ENCODE data around the gene VPS41. TPM values are rescaled to one million over a fixed set of nuclear protein-coding genes. Genes with fewer than 3 reads are reported as not detected.

VPS41 gene
- total and polyA plus RNA-seq, 2 of the 13 experiments (the other 11 are each of a cell fraction or from before 2014, with no cell fraction given) = 12.1 to 43.4 TPM

GRCh38 chr7:38673795-38674194, 235.2 kb downstream of the VPS41 start:
- Histone ChIP-seq H3K4me2 (ENCODE audit: low read depth, low read length) (no peak overlapping the region), H3K4me1 (ENCODE audit: insufficient read depth, low read length) (no peaks in the 10 kb centered on the region), H3K9ac (ENCODE audit: insufficient read depth, low read depth, low read length) (no peak overlapping the region), H4K20me1 (ENCODE audit: insufficient read depth, low read length) (no peaks in the 10 kb centered on the region), H3K36me3 (replicated peaks in 1 of 2; ENCODE audit: control insufficient read depth in 1 of 2, insufficient read depth in 2 of 2, low read length in 2 of 2) (no peaks in the 10 kb centered on the region), H3K9me3 (ENCODE audit: low read length) (no peaks in the 10 kb centered on the region), H2AFZ (ENCODE audit: low read length) (no peak overlapping the region), H3K4me3 (replicated peaks in 1 of 3; ENCODE audit: insufficient read depth in 1 of 3, low read depth in 2 of 3, low read length in 3 of 3) (no peak overlapping the region), H3K27ac (ENCODE audit: extremely low read length, insufficient read depth, low read length) (no peak overlapping the region), H3K79me2 (ENCODE audit: insufficient read depth, low read length) (no peaks in the 10 kb centered on the region), H3K27me3 (ENCODE audit: control insufficient read depth in 1 of 2, insufficient read depth in 2 of 2, low read length in 2 of 2) (no peaks in the 10 kb centered on the region; a peak in 1 of 5 replicates)
- intact Hi-C loops (cut with micrococcal nuclease; ENCODE audit: unreplicated experiment) (no loop called here), in situ Hi-C loops (cut with HindIII; ENCODE audit: extremely low pct_ligation_motif_present, low pct_unique_long_range_greater_than_20kb) (loop anchor here (25.0 kb wide), 1 partner anchor 261 kb away; no protein-coding TSS in a partner anchor)
- 34% methylated on average over 3 of the region's 3 CpGs for WGBS (ENCODE audit: low lambda C conversion rate)
- FAIRE-seq (no peak), ATAC-seq (no peak), DNase-seq (ENCODE audit: low spot score) (no peak)
- CTCF ChIA-PET (ENCODE audit: low intra/inter-chr PET ratio, low total read pairs) = no interaction called here
- no TSS peak for BruUV-seq (replicated peaks)
- POLR2A ChIA-PET = no interaction called here
- no peak for TF ChIP-seq POGK (CRISPR knock-in tag; conservative IDR thresholded peaks at IDR 0.05)
- TF ChIP-seq ZNF777 (CRISPR knock-in tag; IDR thresholded peaks at IDR 0.05) = no peak
- no peak for TF ChIP-seq MBNL3 (CRISPR knock-in tag; conservative IDR thresholded peaks at IDR 0.05)
- TF ChIP-seq ZNF629 (CRISPR knock-in tag; conservative IDR thresholded peaks at IDR 0.05) = no peak
- TF ChIP-seq ZSCAN5A (CRISPR knock-in tag; IDR thresholded peaks at IDR 0.05; ENCODE audit: borderline replicate concordance) = no peak
- TF ChIP-seq ZNF407 (CRISPR knock-in tag; IDR thresholded peaks at IDR 0.05; ENCODE audit: not compliant biosample characterization) = no peak
- no peak for TF ChIP-seq LRRFIP1 (CRISPR knock-in tag; conservative IDR thresholded peaks at IDR 0.05)

Data from HepG2 (cell line).